Measurements from ENCODE around the gene SLC35A1. TPM values are rescaled to one million over a fixed set of nuclear protein-coding genes. Genes with fewer than 3 reads are reported as not detected.
A peak's percentile ranks its signal among the peaks of the same experiment; 100 is the strongest.

The SLC35A1 gene
- total RNA-seq, 2 donors from 2014 or later, result 10.4 to 10.9 TPM

DNA sequence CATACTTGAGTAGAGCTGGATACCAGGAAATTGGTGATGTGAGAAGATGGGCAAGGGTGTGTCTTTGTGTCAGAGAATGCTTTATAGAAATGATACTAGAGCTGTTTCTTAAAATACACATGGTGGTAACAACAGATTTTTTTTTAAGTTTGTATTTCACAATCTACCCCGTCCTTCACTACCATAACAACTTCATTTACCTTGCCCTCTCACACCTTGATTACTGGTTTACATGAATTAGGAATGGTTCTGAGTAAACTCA is 71.6 kb downstream of the SLC35A1 start:
- DNase-seq, result no peak
- H3K27me3 ChIP-seq (ENCODE audit: control insufficient read depth, insufficient read depth, low read length, poor library complexity, severe bottlenecking), result no peaks in the 10 kb centered on the region
- no peak overlapping the region for H3K27ac Mint-ChIP-seq
- no peak overlapping the region for H3K4me3 Mint-ChIP-seq
- no peak overlapping the region for H3K27ac ChIP-seq (ENCODE audit: low read depth, low read length)
- H3K4me3 ChIP-seq (ENCODE audit: low read length), result no peak overlapping the region
- peaks cover 11% of the 10 kb centered on the region for H3K9me3 Mint-ChIP-seq
- H3K4me1 Mint-ChIP-seq, result no peaks in the 10 kb centered on the region
- no CpG with 5 or more reads among the region's 1 CpG for WGBS, 2 experiments (ENCODE audit: insufficient coverage in 1 of 2, insufficient read length in 1 of 2)
- no peaks in the 10 kb centered on the region for H3K4me1 ChIP-seq (ENCODE audit: control insufficient read depth, insufficient read depth, low read length)
- H3K27me3 Mint-ChIP-seq (ENCODE audit: insufficient read depth), result no peaks in the 10 kb centered on the region
- no peak overlapping the region for H3K9ac ChIP-seq (ENCODE audit: extremely low read depth, low read length, poor library complexity, severe bottlenecking)
- peaks cover 28% of the 10 kb centered on the region for H3K9me3 ChIP-seq (ENCODE audit: control insufficient read depth, low read length)
- H3K36me3 Mint-ChIP-seq (ENCODE audit: low read depth), result peaks cover 69% of the 10 kb centered on the region
- peaks cover 82% of the 10 kb centered on the region for H3K36me3 ChIP-seq (ENCODE audit: control insufficient read depth, insufficient read depth, low read length)
- TF ChIP-seq, protein P1, sequence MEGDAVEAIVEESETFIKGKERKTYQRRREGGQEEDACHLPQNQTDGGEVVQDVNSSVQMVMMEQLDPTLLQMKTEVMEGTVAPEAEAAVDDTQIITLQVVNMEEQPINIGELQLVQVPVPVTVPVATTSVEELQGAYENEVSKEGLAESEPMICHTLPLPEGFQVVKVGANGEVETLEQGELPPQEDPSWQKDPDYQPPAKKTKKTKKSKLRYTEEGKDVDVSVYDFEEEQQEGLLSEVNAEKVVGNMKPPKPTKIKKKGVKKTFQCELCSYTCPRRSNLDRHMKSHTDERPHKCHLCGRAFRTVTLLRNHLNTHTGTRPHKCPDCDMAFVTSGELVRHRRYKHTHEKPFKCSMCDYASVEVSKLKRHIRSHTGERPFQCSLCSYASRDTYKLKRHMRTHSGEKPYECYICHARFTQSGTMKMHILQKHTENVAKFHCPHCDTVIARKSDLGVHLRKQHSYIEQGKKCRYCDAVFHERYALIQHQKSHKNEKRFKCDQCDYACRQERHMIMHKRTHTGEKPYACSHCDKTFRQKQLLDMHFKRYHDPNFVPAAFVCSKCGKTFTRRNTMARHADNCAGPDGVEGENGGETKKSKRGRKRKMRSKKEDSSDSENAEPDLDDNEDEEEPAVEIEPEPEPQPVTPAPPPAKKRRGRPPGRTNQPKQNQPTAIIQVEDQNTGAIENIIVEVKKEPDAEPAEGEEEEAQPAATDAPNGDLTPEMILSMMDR (conservative IDR thresholded peaks at IDR 0.05), result no peak

DNA sequence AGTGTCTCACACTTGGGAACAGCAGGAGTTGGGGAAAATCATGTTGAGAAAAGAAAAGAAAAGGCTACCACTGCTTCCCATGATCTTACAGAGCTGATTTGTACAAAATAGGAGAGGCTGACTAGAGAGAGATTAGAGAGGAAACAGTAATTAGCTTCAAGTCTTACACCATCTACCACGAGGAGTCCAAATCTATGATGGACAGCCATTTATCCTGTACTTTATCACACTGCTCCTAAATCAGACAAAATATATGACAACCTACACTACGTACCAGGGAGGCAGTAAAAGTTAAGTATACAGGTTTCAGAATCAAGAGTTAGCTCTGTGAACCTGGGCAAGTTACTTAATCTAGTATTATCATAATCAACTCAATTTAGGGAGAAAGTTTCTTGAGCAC is 79.0 kb downstream of the SLC35A1 start:
- peak overlapping the region; percentile 8 for H3K4me3 ChIP-seq (ENCODE audit: low read length)
- DNase-seq, result no peak
- H3K4me1 ChIP-seq (ENCODE audit: control insufficient read depth, insufficient read depth, low read length), result no peaks in the 10 kb centered on the region
- Mint-ChIP-seq H3K27me3 (ENCODE audit: insufficient read depth) (no peaks in the 10 kb centered on the region), H3K4me1 (peaks cover 18% of the 10 kb centered on the region), H3K27ac (peak overlapping the region; percentile 13), H3K4me3 (no peak overlapping the region), H3K36me3 (ENCODE audit: low read depth) (peaks cover 53% of the 10 kb centered on the region), H3K9me3 (no peaks in the 10 kb centered on the region)
- 83% methylated on average over 2 of the region's 2 CpGs; no CpG with 5 or more reads in 1 of the 2 experiments for WGBS, 2 experiments (ENCODE audit: insufficient coverage in 1 of 2, insufficient read length in 1 of 2)
- TF ChIP-seq, protein P1 (conservative IDR thresholded peaks at IDR 0.05), result no peak
- H3K27me3 ChIP-seq (ENCODE audit: control insufficient read depth, insufficient read depth, low read length, poor library complexity, severe bottlenecking), result no peaks in the 10 kb centered on the region
- peaks cover 68% of the 10 kb centered on the region for H3K36me3 ChIP-seq (ENCODE audit: control insufficient read depth, insufficient read depth, low read length)
- H3K9me3 ChIP-seq (ENCODE audit: control insufficient read depth, low read length), result no peaks in the 10 kb centered on the region
- no peak overlapping the region for H3K27ac ChIP-seq (ENCODE audit: low read depth, low read length)
- no peak overlapping the region for H3K9ac ChIP-seq (ENCODE audit: extremely low read depth, low read length, poor library complexity, severe bottlenecking)

DNA sequence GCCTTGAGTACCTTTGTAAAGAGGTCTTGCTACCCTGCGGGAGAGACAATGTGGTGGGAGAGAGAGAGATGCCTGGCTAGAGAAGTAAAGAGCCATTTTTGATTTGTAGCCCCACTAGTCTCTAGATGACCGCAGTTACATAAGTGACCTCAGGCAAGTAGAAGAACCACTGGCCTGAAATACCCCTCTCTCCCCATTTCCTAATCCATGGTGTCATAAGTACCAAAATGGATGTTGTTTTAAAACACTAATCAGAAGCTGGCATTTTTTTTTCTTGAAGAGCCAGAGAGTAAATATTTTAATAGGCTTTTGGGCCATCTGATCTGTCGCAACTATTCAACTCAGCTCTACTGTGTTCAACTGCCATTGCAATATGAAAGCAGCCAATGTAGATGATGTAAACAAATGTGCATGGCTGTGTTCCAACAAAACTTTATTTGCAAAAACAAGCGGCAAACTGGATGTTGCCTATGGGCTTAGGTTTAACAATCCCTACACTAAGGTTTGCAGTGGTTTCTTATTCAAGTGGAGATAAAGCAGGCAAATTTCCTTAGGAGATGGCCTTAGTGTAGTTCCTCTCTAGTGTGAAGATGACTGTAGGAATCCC is 80.5 kb downstream of the SLC35A1 start:
- H3K4me3 Mint-ChIP-seq, result no peak overlapping the region

More for the DNA sequence above, 80.5 kb downstream of the SLC35A1 start:
- no peak overlapping the region for H3K4me3 ChIP-seq (ENCODE audit: low read length)
- no peak overlapping the region for H3K27ac ChIP-seq (ENCODE audit: low read depth, low read length)
- WGBS, 2 experiments (ENCODE audit: insufficient coverage in 1 of 2, insufficient read length in 1 of 2), result 93 to 100% methylated on average over 2 to 4 of the region's 4 CpGs
- H3K9me3 ChIP-seq (ENCODE audit: control insufficient read depth, low read length), result no peaks in the 10 kb centered on the region
- Mint-ChIP-seq H3K27me3 (ENCODE audit: insufficient read depth) (no peaks in the 10 kb centered on the region), H3K9me3 (no peaks in the 10 kb centered on the region), H3K4me1 (peaks cover 18% of the 10 kb centered on the region), H3K36me3 (ENCODE audit: low read depth) (peaks cover 55% of the 10 kb centered on the region), H3K27ac (no peak overlapping the region)
- no peaks in the 10 kb centered on the region for H3K27me3 ChIP-seq (ENCODE audit: control insufficient read depth, insufficient read depth, low read length, poor library complexity, severe bottlenecking)
- TF ChIP-seq, protein P1 (conservative IDR thresholded peaks at IDR 0.05), result no peak
- peaks cover 66% of the 10 kb centered on the region for H3K36me3 ChIP-seq (ENCODE audit: control insufficient read depth, insufficient read depth, low read length)
- H3K9ac ChIP-seq (ENCODE audit: extremely low read depth, low read length, poor library complexity, severe bottlenecking), result no peak overlapping the region
- no peak for DNase-seq
- H3K4me1 ChIP-seq (ENCODE audit: control insufficient read depth, insufficient read depth, low read length), result no peaks in the 10 kb centered on the region
